Karpas-422 (cell line): ENCODE measurements around the gene KCNH6. TPM values are rescaled to one million over a fixed set of nuclear protein-coding genes. Genes with fewer than 3 reads are reported as not detected.

Source experiments
- DNase-seq: peaks from one replicate; pipeline ENCODE4 v3.0.0-alpha.2; 2015
- H2AFZ ChIP-seq: fragments of 200-600 bp; sonication (generic); 2 replicates; pipeline ENCODE4 v1.6.1; 2014; ENCODE audit warnings: antibody characterized with exemption, low read length, mixed read lengths
- H3K27ac ChIP-seq: fragments of 200-600 bp; sonication (generic); 2 replicates; pipeline ENCODE4 v1.5.1; 2014; ENCODE audit warnings: mild to moderate bottlenecking, low read length, moderate library complexity
- H3K27me3 ChIP-seq: fragments of 200-600 bp; sonication (generic); 2 replicates; pipeline ENCODE4 v1.6.1; 2014; ENCODE audit warnings: low read length, mixed read lengths
- H3K36me3 ChIP-seq: fragments of 200-600 bp; sonication (generic); 2 replicates; pipeline ENCODE4 v1.6.1; 2014; ENCODE audit warnings: low read length, mixed read lengths; ENCODE audit not compliant: insufficient read depth
- H3K4me1 ChIP-seq: fragments of 200-600 bp; sonication (generic); 2 replicates; pipeline ENCODE4 v1.6.1; 2014; ENCODE audit warnings: mild to moderate bottlenecking, low read length, mixed read lengths
- H3K4me2 ChIP-seq: fragments of 200-600 bp; sonication (generic); 2 replicates; pipeline ENCODE4 v1.6.1; 2014; ENCODE audit warnings: low read length, low read depth, mild to moderate bottlenecking; ENCODE audit not compliant: poor library complexity, severe bottlenecking
- H3K4me3 ChIP-seq: fragments of 200-600 bp; sonication (generic); 2 replicates; pipeline ENCODE4 v1.5.1; 2014; ENCODE audit warnings: mild to moderate bottlenecking, antibody characterized with exemption, low read length, mixed read lengths
- H3K79me2 ChIP-seq: fragments of 200-600 bp; sonication (generic); 2 replicates; pipeline ENCODE4 v1.6.1; 2014; ENCODE audit warnings: mild to moderate bottlenecking, low read length, mixed read lengths
- H3K9ac ChIP-seq: fragments of 200-600 bp; sonication (generic); 2 replicates; pipeline ENCODE4 v1.6.0; 2014; ENCODE audit warnings: low read length
- H3K9me2 ChIP-seq: fragments of 200-600 bp; sonication (generic), shearing (Covaris generic); replicated peaks from 2 replicates; pipeline ENCODE4 v1.6.0; 2014; ENCODE audit warnings: mild to moderate bottlenecking, low read length, moderate library complexity; ENCODE audit not compliant: insufficient read depth
- H3K9me3 ChIP-seq: fragments of 300-700, 200-600 bp; sonication (generic); 2 replicates; pipeline ENCODE4 v1.6.1; 2014; ENCODE audit warnings: low read length, mixed read lengths
- H4K20me1 ChIP-seq: fragments of 200-600 bp; sonication (generic); 2 replicates; pipeline ENCODE4 v1.6.1; 2014; ENCODE audit warnings: mild to moderate bottlenecking, antibody characterized with exemption, low read length, low read depth; ENCODE audit not compliant: insufficient read depth
- total RNA-seq: library from RNA; depleted of rRNA; stranded (reverse); fragments of >200 nt; shearing (Covaris generic); gene quantifications from 2 replicates; pipeline ENCODE4 v1.2.3, GENCODE V29; 2014; ENCODE audit warnings: low replicate concordance

Gene KCNH6
- total RNA-seq, 1 experiment from 2014 or later, result not detected

DNA sequence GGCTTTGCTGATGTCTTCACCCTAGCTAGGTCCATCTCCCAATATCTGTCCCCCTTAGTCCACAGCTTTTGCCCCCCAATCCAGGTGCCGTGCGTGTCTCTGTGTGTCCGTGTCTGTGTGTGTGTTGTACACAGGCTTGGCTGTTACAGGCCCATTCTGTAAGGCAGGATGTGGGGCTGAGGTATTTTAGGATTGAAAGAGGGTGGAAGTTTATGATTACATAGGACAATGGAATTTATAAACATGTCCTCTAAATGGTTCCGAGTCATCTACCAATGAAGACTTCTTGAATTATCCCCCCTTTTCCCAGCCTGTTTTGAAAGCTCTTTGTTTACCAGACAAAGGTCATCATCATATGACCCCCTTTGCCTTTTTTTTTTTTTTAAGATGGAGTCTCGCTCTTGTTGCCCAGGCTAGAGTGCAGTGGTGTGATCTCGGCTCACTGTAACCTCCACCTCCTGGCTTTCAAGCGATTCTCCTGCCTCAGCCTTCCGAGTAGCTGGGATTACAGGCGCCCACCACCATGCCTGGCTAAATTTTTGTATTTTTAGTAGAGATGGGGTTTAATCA is 24.4 kb upstream of the KCNH6 start:
- Histone ChIP-seq H3K4me2 (no peak overlapping the region), H3K27ac (no peak overlapping the region), H2AFZ (no peak overlapping the region), H3K4me1 (peaks cover 22% of the 10 kb centered on the region), H4K20me1 (no peaks in the 10 kb centered on the region), H3K79me2 (no peaks in the 10 kb centered on the region), H3K36me3 (no peaks in the 10 kb centered on the region), H3K9me2 (no peaks in the 10 kb centered on the region), H3K9me3 (no peaks in the 10 kb centered on the region), H3K27me3 (no peaks in the 10 kb centered on the region), H3K9ac (no peak overlapping the region), H3K4me3 (no peak overlapping the region)
- DNase-seq, result no peak

DNA sequence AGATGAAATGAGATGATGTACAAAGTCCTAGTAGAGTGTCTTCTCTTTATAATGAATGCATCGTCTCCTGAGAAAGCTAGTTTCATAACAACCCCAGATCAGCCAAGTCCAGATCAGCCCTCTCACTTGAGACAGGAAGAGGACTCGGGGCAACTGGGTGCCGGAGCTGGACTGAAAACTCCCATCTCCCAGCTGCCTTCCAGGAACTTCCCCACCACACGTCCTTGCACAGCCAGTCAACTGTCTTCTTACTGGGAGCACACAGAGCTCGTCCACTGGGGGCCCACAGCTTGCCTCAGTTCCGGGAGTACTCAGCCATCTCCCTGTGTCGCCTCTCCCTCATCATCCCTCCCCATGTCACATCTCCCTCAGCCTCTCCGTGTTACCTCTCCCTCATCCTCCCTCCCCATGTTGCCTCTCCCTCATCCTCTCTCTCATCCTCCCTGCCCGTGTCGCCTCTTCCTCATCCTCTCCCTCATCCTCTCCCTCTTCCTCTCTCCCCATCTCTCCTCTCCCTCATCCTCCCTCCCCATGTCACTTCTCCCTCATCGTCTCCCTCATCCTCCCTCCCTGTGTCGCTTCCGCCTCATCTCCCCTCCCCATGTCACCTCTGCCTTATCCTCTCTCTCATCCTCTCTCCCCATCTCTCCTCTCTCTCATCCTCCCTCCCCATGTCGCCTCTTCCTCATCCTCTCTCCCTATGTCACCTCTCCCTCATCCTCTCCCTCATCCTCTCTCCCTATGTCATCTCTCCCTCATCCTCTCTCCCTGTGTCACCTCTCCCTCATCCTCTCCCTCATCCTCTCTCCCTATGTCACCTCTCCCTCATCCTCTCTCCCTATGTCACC is 22.4 kb upstream of the KCNH6 start:
- Histone ChIP-seq H3K4me2 (no peak overlapping the region), H3K9me3 (peaks cover 6% of the 10 kb centered on the region; the same call in 1 of the 2 replicates), H3K4me1 (peaks cover 25% of the 10 kb centered on the region), H3K27ac (no peak overlapping the region), H3K79me2 (no peaks in the 10 kb centered on the region), H3K36me3 (no peaks in the 10 kb centered on the region), H2AFZ (no peak overlapping the region), H3K4me3 (no peak overlapping the region), H3K9ac (no peak overlapping the region), H4K20me1 (no peaks in the 10 kb centered on the region), H3K27me3 (no peaks in the 10 kb centered on the region; the same call in 1 of the 2 replicates), H3K9me2 (no peaks in the 10 kb centered on the region)
- no peak for DNase-seq

DNA sequence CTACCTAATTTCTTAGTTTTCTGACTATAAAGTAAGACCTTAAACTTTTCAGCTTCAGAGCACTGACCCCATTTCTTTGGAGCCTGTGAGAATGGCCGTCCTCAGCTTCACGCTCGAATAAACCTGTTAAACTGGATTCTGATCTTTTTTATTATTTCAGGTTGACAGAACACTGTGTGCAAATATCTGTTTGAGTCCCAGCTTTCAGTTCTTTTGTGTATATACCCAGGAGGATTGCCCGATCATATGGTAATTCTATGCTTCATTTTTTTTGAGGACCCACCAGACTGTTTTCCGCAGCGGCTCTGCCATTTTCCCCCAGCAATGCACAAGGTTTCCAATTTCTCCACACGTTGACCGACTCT is 19.8 kb upstream of the KCNH6 start:
- Histone ChIP-seq H3K27ac (peak overlapping the region; percentile 73), H3K4me1 (peaks cover 21% of the 10 kb centered on the region), H2AFZ (peak overlapping the region; percentile 40), H3K79me2 (no peaks in the 10 kb centered on the region), H3K9me2 (no peaks in the 10 kb centered on the region), H3K4me3 (peak overlapping the region; percentile 23; the same call in 1 of the 2 replicates), H3K4me2 (peak overlapping the region; percentile 67), H3K36me3 (no peaks in the 10 kb centered on the region), H3K27me3 (no peaks in the 10 kb centered on the region; the same call in 1 of the 2 replicates), H3K9me3 (peaks cover 8% of the 10 kb centered on the region; the same call in 1 of the 2 replicates), H3K9ac (peak overlapping the region; percentile 20), H4K20me1 (no peaks in the 10 kb centered on the region)
- peak; percentile 70 for DNase-seq

DNA sequence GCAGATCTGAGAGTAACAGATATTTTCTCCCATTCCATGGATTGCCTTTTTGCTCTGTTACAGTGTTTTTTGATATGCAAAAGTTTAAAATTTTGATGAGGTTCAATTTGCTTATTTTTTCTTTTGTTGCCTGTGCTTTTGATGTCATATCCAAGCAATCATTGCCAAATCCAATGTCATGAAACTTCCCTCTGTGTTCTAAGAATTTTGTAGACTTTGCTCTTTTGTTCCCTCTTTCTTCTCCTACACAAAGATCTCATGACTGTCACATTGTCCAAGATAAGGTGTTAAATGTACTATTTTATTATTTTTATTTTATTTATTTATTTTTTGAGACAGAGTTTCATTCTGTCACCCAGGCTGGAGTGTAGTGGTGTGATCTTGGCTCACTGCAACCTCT is 18.9 kb upstream of the KCNH6 start:
- Histone ChIP-seq H3K4me2 (no peak overlapping the region), H3K27me3 (no peaks in the 10 kb centered on the region; the same call in 1 of the 2 replicates), H3K9me2 (no peaks in the 10 kb centered on the region), H3K4me1 (peaks cover 17% of the 10 kb centered on the region), H2AFZ (no peak overlapping the region), H3K79me2 (no peaks in the 10 kb centered on the region), H3K4me3 (no peak overlapping the region), H3K9me3 (peaks cover 8% of the 10 kb centered on the region; the same call in 1 of the 2 replicates), H3K9ac (no peak overlapping the region), H3K27ac (no peak overlapping the region), H3K36me3 (no peaks in the 10 kb centered on the region), H4K20me1 (no peaks in the 10 kb centered on the region)
- no peak for DNase-seq

DNA sequence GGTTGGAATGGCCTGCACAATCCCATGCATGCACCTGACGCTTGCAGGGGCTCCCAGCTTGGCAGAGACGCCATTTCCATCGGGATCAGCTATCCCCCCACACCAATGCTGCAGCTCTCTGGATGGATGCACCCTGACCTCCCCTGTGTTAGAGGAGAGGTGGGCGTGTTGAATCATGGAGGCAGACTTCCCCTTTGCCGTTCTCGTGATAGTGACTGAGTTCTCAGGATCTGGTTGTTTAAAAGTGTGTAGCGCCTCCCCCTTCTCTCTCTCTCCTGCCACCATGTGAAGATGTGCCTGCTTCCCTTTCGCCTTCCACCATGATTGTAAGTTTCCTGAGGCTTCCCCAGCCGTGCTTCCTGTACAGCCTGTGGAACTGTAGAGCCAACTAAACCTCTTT is 17.8 kb upstream of the KCNH6 start:
- no peaks in the 10 kb centered on the region for H3K36me3 ChIP-seq
- H3K9ac ChIP-seq, result no peak overlapping the region
- no peak overlapping the region for H3K27ac ChIP-seq
- H3K4me2 ChIP-seq, result no peak overlapping the region
- no peaks in the 10 kb centered on the region for H3K79me2 ChIP-seq
- no peak for DNase-seq
- H3K4me1 ChIP-seq, result peaks cover 17% of the 10 kb centered on the region
- H3K9me2 ChIP-seq, result no peaks in the 10 kb centered on the region
- H2AFZ ChIP-seq, result no peak overlapping the region
- no peaks in the 10 kb centered on the region for H4K20me1 ChIP-seq
- H3K27me3 ChIP-seq, result no peaks in the 10 kb centered on the region; the same call in 1 of the 2 replicates
- H3K4me3 ChIP-seq, result no peak overlapping the region
- peaks cover 8% of the 10 kb centered on the region; the same call in 1 of the 2 replicates for H3K9me3 ChIP-seq

DNA sequence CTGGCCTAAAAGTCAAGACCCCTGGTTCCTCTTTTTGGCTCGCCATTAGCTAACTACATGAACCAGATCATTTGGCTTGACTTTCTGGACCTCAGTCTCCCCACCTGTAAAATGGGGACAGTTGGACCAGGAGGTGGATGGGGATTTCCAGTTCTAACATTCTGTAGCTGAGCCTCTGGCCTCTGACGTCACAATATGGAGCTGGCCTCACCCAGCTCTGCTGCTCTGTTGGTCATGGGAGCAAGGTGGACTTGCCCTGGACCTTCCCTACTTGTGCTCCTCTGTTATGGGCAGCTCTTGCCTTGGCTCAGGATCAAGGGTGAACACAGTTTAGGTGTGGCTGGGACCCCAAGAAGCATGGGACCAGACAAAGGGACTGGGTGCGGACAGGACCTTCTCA is 16.5 kb upstream of the KCNH6 start:
- H3K4me3 ChIP-seq, result no peak overlapping the region
- no peaks in the 10 kb centered on the region for H3K36me3 ChIP-seq
- peaks cover 8% of the 10 kb centered on the region; the same call in 1 of the 2 replicates for H3K9me3 ChIP-seq
- no peak for DNase-seq
- no peaks in the 10 kb centered on the region for H3K79me2 ChIP-seq
- peaks cover 17% of the 10 kb centered on the region for H3K4me1 ChIP-seq
- no peak overlapping the region for H3K9ac ChIP-seq
- no peak overlapping the region for H3K4me2 ChIP-seq
- no peak overlapping the region for H2AFZ ChIP-seq
- H3K27me3 ChIP-seq, result no peaks in the 10 kb centered on the region; the same call in 1 of the 2 replicates
- no peak overlapping the region for H3K27ac ChIP-seq
- no peaks in the 10 kb centered on the region for H4K20me1 ChIP-seq
- no peaks in the 10 kb centered on the region for H3K9me2 ChIP-seq

DNA sequence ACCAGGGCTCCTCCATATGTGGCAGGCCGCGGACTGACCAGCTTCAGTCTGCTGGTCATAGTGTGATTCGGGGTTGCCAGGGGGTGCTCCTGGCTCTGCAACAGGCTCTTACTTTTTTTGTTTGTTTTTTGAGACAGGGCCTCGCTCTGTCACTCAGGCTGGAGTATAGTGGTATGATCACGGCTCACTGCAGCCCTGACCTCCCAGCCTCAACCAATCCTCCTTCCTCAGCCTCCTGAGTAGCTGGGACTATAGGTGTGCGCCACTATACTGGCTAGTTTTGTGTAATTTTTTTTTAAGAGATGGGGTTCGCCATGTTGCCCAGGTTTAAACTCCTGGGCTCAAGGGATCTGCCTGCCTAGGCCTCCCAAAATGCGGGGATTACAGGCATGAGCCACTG is 11.8 kb upstream of the KCNH6 start:
- Histone ChIP-seq H3K9me2 (no peaks in the 10 kb centered on the region), H3K4me2 (no peak overlapping the region), H4K20me1 (no peaks in the 10 kb centered on the region), H3K27me3 (no peaks in the 10 kb centered on the region), H3K79me2 (no peaks in the 10 kb centered on the region), H3K4me1 (peaks cover 34% of the 10 kb centered on the region), H3K27ac (no peak overlapping the region), H3K9ac (no peak overlapping the region), H3K36me3 (no peaks in the 10 kb centered on the region), H2AFZ (no peak overlapping the region), H3K4me3 (no peak overlapping the region), H3K9me3 (no peaks in the 10 kb centered on the region)
- no peak for DNase-seq

DNA sequence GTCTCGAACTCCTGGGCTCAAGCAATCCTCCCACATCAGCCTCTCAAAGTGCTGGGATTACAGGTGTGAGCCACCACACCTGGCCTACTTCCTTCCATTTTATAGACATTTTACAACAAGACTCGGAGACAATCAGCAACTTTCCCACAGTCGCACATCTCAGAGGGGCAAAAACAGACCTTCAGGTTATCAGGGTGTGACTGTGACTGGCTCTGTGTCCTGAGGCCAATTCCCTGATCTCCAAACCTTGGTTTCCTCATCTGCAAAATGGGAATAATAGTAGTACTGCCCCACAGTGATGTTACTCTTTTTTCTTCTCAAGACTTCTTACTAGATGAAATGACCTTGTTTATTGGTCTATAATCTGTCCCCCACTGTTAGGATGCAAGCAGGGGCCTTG is 10.8 kb upstream of the KCNH6 start:
- H3K9ac ChIP-seq, result no peak overlapping the region

More for the DNA sequence above, 10.8 kb upstream of the KCNH6 start:
- Histone ChIP-seq H3K4me1 (peaks cover 44% of the 10 kb centered on the region), H3K4me3 (no peak overlapping the region), H3K79me2 (no peaks in the 10 kb centered on the region), H3K9me3 (no peaks in the 10 kb centered on the region), H3K27me3 (no peaks in the 10 kb centered on the region), H3K9me2 (no peaks in the 10 kb centered on the region), H3K27ac (no peak overlapping the region), H2AFZ (no peak overlapping the region), H4K20me1 (no peaks in the 10 kb centered on the region), H3K4me2 (no peak overlapping the region), H3K36me3 (no peaks in the 10 kb centered on the region)
- no peak for DNase-seq
